Chondrocyte (in vitro differentiated cells): ENCODE measurements around the gene BPIFA2. TPM values are rescaled to one million over a fixed set of nuclear protein-coding genes. Genes with fewer than 3 reads are reported as not detected.

Source experiments
- DNase-seq: peaks from one replicate; pipeline ENCODE4 v3.0.0; 2021; ENCODE audit warnings: mixed read lengths, low spot score
- H3K27ac Mint-ChIP-seq: one replicate; pipeline ENCODE4 v1.8.0; 2021; ENCODE audit warnings: mild to moderate bottlenecking, moderate library complexity, mixed read lengths; ENCODE audit not compliant: unreplicated experiment
- H3K27me3 Mint-ChIP-seq: 2 replicates; pipeline ENCODE4 v1.8.0; 2021; ENCODE audit warnings: low read depth, mixed read lengths
- H3K36me3 Mint-ChIP-seq: 2 replicates; pipeline ENCODE4 v1.8.0; 2021; ENCODE audit warnings: low read depth, mixed read lengths
- H3K4me1 Mint-ChIP-seq: 2 replicates; pipeline ENCODE4 v1.8.0; 2021; ENCODE audit warnings: low read depth, mild to moderate bottlenecking, mixed read lengths
- H3K4me3 Mint-ChIP-seq: one replicate; pipeline ENCODE4 v1.8.0; 2021; ENCODE audit warnings: mild to moderate bottlenecking, moderate library complexity, mixed read lengths; ENCODE audit not compliant: unreplicated experiment
- H3K9me3 Mint-ChIP-seq: 2 replicates; pipeline ENCODE4 v1.8.0; 2021; ENCODE audit warnings: low read depth, mixed read lengths
- CTCF ChIP-seq: fragments of 200-600 bp; sonication (generic); IDR thresholded peaks from 2 replicates; pipeline ENCODE4 v1.5.0; 2021; ENCODE audit warnings: antibody characterized with exemption, mild to moderate bottlenecking, moderate library complexity
- total RNA-seq: library from RNA; stranded (reverse); gene quantifications from 3 replicates; pipeline ENCODE4 v1.2.1, GENCODE V29; 2021

BPIFA2 gene
- total RNA-seq, 1 donor from 2014 or later, result not detected

DNA sequence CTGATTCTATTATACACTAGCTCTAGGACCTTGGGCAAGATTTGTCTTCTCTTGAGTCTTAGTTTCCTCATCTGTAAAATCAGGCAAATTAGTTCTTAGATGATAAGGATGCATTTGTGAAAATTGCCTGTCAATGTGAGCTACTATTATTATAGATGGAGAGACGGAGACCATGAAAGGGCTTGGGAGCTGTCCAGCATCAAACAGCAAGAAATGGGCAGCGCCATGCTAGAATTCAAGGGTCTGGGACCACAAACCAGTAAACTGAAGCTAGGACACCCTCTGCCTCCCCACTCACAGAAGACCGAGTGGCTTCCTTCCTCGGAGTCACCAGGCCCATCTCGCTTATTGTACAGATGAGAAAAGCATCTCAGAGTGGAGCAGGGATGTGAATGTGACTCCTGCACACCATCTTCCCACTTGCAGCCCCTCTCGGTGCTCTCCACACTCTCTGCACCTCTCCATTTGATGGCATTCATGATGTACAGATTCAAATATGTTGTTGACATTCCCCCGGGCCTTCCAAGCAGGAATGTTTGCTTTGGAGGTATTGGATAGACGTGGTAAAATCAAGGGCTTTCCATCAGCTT, 25.0 kb downstream of the BPIFA2 start:
- no peak for TF ChIP-seq CTCF
- no peaks in the 10 kb centered on the region for H3K36me3 Mint-ChIP-seq
- H3K4me3 Mint-ChIP-seq, result no peak overlapping the region
- no peak for DNase-seq
- H3K9me3 Mint-ChIP-seq, result no peaks in the 10 kb centered on the region
- H3K4me1 Mint-ChIP-seq, result no peaks in the 10 kb centered on the region
- peaks cover 29% of the 10 kb centered on the region for H3K27me3 Mint-ChIP-seq
- H3K27ac Mint-ChIP-seq, result no peak overlapping the region

DNA sequence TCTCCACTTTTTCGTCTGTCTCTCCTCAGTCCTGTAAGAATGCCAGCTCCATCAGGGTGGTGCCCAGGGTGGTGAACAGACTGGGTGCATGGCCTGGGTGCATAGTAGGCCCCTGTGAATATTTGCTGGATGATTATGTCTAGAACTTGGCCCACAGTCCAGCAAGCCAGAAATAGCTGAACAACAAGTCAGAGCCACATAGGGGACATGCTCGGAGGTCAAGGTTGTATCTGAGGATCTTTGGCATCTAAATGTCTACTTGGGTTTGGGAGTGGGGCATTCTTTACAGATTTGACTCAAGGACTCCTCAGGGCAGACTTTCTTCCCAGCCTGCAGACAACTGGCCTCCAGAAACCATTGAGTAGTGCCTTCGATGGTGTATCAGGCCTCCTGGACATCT, 31.1 kb downstream of the BPIFA2 start:
- Mint-ChIP-seq H3K27ac (no peak overlapping the region), H3K4me3 (no peak overlapping the region), H3K9me3 (no peaks in the 10 kb centered on the region), H3K27me3 (peaks cover 36% of the 10 kb centered on the region), H3K36me3 (no peaks in the 10 kb centered on the region), H3K4me1 (no peaks in the 10 kb centered on the region)
- no peak for DNase-seq
- no peak for TF ChIP-seq CTCF

GRCh38 chr20:33202451-33202850, 34.5 kb downstream of the BPIFA2 start:
- peaks cover 44% of the 10 kb centered on the region for H3K27me3 Mint-ChIP-seq
- no peaks in the 10 kb centered on the region for H3K9me3 Mint-ChIP-seq
- H3K36me3 Mint-ChIP-seq, result no peaks in the 10 kb centered on the region
- no peak overlapping the region for H3K4me3 Mint-ChIP-seq
- DNase-seq, result no peak
- H3K4me1 Mint-ChIP-seq, result no peaks in the 10 kb centered on the region
- no peak for TF ChIP-seq CTCF
- no peak overlapping the region for H3K27ac Mint-ChIP-seq

- no peak overlapping the region for H3K4me3 Mint-ChIP-seq
- no peaks in the 10 kb centered on the region for H3K4me1 Mint-ChIP-seq
- H3K27ac Mint-ChIP-seq, result no peak overlapping the region
- no peaks in the 10 kb centered on the region for H3K9me3 Mint-ChIP-seq
- no peak for TF ChIP-seq CTCF
- no peak for DNase-seq
- H3K36me3 Mint-ChIP-seq, result no peaks in the 10 kb centered on the region
- peaks cover 48% of the 10 kb centered on the region for H3K27me3 Mint-ChIP-seq
Observed at GRCh38 chr20:33203444-33203843, 35.5 kb downstream of the BPIFA2 start.

DNA sequence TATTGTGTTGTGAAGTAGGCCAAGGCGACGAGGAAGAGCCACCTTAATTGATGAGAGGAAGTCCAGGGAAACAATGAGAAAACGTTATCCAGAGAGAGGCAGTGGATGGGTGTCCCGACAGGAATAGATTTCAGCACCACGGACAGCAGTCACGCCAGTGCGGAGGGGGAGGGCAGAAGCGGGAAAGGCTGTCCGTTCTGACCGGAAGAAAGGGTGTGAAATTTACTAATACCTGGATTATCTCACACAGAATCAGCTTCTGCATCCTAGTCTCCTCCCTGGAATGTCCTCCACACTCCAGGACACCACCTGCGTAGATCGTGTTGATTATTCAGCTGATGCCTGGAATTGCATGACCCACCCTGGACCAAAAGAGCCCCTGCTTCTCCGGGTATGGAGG, 41.8 kb downstream of the BPIFA2 start:
- no peak for DNase-seq
- no peak for TF ChIP-seq CTCF
- Mint-ChIP-seq H3K9me3 (no peaks in the 10 kb centered on the region), H3K4me3 (no peak overlapping the region), H3K36me3 (no peaks in the 10 kb centered on the region), H3K27ac (no peak overlapping the region), H3K4me1 (peaks cover 2% of the 10 kb centered on the region), H3K27me3 (peaks cover 49% of the 10 kb centered on the region)
